Kidney glomerular epithelial cell (primary cell): ENCODE measurements around the gene RAB3IL1.
"Not testable (repeated sequence)": the region's sequence is repeated elsewhere in the genome, so short reads cannot be mapped to it uniquely, and the experiment has no call there.

ENCODE experiments used
- DNase-seq: peaks from one replicate; lab custom pipeline; 2025; lab: John Stamatoyannopoulos, UW

The RAB3IL1 gene, protein sequence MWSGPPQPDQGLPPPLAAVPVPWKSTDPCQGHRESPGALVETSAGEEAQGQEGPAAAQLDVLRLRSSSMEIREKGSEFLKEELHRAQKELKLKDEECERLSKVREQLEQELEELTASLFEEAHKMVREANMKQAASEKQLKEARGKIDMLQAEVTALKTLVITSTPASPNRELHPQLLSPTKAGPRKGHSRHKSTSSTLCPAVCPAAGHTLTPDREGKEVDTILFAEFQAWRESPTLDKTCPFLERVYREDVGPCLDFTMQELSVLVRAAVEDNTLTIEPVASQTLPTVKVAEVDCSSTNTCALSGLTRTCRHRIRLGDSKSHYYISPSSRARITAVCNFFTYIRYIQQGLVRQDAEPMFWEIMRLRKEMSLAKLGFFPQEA

GRCh38 chr11:61917334-61918109 lies at the start of gene RAB3IL1:
Gene RAB3IL1, minus strand, starts transcription at chr11:61917566. Its CDS starts 199 bp downstream, at chr11:61917367.
- no peak for DNase-seq

DNA sequence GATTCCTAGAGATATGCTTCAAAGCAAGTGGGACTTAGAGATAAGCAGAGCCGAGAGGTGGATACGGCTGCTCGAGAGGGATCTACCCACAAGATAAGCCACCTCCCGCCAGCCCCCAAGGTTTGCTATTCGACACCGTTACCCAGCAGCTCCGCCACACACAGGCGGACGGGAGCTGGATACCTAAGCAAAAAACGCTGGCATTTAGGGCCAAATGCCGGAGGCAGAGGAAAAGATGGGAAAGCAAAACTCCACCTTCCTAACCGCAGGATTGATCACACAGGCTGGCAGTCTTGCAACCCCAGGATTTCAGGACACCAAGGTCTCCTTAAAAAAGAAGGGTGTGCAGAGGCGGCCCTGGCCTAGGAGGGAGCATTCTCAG lies 49.4 kb upstream of the RAB3IL1 start:
- no peak for DNase-seq

GRCh38 chr11:61964666-61965271 lies 47.4 kb upstream of the RAB3IL1 start:
- DNase-seq = not testable (repeated sequence)

DNA sequence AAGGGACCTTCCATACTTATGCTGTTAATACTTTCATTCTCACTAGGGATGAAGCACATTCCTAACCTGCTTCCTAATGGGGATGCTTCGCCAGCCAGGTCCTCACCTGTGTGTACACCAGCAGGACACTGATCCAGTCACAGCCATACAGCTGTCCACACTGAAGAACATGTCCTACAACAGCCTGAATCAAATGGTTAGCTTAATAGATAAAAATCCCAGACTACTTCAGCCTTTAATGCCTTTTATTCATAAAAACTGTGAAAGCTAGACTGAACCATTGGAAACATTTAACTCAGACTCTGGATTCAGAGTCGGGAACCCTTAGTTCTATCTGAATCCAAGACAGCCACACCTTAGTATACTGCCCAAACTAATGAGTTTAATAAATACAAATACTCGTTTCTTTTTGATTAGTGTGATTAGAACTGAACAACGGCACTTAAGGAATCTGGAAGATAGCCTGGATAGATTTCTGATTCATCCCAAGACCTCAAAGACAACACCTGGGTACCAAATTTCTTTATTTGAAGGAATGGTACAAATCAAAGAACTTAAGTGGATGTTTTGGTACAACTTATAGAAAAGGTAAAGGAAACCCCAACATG lies 46.8 kb upstream of the RAB3IL1 start:
- DNase-seq = no peak

DNA sequence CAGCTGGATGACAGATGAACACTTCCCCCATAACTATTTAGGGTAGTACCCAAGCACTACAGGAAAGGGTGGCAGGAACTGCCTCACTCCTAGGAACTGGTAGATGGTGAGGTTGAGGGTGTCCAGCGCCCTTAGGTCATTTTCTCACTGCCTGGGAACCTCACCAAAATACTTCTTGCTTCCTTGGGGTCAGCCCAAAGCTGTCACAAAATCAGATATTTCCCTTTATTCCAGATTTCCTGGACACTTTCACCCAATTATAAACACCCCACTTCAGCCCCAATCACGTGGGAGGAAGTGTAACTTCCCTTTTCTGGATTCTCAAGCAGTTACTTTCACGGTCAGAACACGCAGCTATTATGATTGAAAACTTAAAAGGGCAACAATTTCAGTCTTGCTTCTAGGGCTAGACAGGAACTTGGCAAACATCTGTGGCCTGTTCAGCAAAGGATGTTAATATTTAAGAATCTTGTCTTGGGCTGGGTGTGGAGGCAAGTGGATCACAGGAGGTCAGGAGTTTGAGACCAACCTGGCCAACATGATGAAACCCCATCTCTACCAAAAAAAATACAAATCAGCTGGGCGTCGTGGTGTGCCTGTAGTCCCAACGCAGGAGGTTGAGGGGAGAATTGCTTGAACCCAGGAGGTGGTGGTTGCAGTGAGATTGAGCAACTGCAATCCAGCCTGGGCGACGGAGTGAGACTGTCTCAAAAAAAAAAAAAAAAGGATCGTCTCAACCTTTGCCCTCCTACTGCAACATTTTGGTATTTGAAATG lies 46.1 kb upstream of the RAB3IL1 start:
- no peak for DNase-seq

- no peak for DNase-seq
Observed at GRCh38 chr11:61963016-61963281, 45.6 kb upstream of the RAB3IL1 start.

DNA sequence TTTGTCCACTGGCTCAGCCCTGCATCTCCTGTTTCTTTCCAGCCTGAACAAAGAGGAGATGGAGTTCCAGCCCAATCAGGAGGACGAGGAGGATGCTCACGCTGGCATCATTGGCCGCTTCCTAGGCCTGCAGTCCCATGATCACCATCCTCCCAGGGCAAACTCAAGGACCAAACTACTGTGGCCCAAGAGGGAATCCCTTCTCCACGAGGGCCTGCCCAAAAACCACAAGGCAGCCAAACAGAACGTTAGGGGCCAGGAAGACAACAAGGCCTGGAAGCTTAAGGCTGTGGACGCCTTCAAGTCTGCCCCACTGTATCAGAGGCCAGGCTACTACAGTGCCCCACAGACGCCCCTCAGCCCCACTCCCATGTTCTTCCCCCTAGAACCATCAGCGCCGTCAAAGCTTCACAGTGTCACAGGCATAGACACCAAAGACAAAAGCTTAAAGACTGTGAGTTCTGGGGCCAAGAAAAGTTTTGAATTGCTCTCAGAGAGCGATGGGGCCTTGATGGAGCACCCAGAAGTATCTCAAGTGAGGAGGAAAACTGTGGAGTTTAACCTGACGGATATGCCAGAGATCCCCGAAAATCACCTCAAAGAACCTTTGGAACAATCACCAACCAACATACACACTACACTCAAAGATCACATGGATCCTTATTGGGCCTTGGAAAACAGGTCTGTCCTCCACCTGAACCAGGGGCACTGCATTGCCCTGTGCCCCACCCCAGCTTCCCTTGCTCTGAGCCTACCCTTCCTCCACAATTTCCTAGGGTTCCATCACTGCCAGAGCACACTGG lies 45.0 kb upstream of the RAB3IL1 start:
- no peak for DNase-seq

- DNase-seq = peak; percentile 81
Observed at GRCh38 chr11:61961570-61962212, 44.3 kb upstream of the RAB3IL1 start.

DNA sequence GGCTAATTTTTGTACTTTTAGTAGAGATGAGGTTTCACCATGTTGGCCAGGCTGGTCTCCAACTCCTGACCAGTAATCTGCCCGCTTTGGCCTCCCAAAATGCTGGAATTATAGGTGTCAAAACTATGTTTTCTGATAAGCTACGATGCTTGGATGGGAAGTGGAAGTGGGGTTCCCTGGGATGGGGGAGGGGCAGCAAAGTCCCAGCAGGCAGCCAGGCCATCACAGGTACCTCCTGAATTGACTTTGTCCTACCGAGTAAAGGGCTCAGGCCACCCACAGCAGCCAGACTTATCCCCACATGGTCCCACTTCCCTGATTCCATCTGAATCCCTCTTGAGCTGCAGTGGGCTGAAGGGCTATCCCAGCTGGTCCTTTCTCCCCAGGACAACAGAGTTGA lies 43.2 kb upstream of the RAB3IL1 start:
- no peak for DNase-seq

DNA sequence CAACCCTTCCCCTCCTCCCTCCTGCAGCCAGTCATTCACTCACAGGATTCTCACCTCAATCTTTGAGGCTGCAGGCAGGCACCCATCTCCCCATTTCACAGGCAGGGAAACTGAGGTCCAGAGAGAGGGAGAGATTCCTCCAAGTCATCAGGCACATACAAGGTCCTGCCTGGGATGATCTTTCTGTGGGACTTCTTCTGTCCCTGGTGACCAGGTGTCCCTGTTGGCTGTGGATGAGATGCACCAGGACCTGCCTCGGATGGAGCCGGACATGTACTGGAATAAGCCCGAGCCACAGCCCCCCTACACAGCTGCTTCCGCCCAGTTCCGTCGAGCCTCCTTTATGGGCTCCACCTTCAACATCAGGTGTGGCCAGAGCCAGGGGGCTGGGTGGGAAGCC lies 42.3 kb upstream of the RAB3IL1 start:
- DNase-seq = no peak

GRCh38 chr11:61959114-61959513 lies 41.7 kb upstream of the RAB3IL1 start:
- no peak for DNase-seq

DNA sequence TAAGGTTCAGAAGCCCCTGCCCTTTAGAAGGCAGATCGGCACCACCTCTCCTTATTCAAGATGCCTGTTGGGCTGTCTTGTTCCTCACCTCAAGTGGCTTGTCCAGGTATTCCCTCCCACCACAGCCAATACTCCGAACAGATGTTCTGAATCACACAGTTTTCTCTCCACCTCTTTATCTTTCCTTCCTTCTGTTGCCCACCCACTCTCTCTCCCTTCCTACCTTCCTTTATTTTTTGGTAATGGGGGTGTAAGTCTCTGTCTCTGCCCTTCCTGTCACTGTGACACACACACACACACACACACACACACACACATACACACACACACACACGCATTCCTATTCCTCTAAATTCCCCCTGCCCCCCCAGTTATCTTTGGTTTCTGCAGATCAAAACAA lies 41.2 kb upstream of the RAB3IL1 start:
- no peak for DNase-seq

GRCh38 chr11:61957021-61957770 lies 39.8 kb upstream of the RAB3IL1 start:
- no peak for DNase-seq

GRCh38 chr11:61956191-61957020 lies 39.0 kb upstream of the RAB3IL1 start:
- DNase-seq = no peak

- no peak for DNase-seq
Observed at GRCh38 chr11:61955422-61956135, 38.2 kb upstream of the RAB3IL1 start.

DNA sequence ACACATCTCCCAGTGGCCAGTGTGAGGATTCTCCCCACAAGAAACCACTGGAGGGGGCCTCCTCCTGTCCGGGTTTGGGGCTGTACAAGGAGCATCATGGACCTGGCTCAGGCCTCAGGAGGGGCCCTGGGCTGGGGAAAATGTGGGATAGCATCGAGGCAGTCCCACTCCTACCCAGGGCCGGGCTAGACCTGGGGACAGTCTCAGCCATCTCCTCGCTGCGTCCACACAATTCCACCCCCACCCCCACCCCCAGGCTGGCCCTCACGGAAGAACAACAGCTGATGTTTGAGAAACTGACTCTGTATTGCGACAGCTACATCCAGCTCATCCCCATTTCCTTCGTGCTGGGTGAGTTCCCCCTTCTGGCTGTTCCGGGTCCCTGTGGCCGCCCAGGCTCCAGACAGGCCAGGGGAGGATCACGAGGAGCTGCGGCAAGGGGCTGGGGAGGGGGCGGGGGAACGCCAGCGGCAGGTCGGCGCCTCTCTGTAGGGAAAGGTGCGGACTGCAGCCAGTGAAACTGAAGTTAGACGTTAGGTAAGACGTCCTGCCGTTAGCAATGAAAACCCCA lies 37.6 kb upstream of the RAB3IL1 start:
- no peak for DNase-seq

DNA sequence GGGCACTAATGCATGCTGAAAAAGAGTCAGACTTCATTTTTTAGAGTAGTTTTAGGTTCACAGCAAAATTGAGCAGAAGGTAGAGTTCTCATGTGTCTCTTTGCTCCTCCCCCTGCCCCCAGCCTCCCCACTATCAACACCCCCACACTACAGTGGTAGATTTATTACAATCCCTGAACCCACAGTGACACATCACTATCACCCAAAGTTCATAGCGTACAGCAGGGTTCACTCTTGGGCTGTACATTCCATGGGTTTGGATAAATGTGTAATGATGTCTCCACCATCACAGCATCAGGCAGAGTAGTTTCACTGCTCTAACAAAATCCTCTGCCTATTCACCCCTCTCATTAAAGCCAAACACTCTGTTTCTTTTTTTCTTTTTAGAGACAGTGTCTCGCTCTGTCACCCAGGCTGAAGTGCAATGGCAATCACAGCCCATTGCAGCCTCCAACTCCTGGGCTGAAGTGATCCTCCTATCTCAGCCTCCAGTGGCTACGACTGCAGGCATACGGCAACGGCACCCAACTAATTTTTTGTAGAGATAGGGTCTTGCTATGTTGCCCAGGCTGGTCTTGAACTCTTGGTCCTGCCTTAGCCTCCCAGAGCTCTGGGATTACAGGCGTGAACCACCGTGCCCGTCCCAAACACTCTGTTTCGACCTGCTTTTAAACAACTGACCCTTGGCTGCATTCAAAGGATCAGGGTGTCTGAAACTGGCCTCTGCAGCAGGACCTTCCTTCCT lies 36.9 kb upstream of the RAB3IL1 start:
- no peak for DNase-seq
